Measurements from ENCODE around the gene DNAJA3.
"Not testable (repeated sequence)": the region's sequence is repeated elsewhere in the genome, so short reads cannot be mapped to it uniquely, and the experiment has no call there.

Gene DNAJA3

GRCh38 chr16:4392382-4393239, 33.1 kb upstream of the DNAJA3 start:
- H3K4me1 Mint-ChIP-seq (ENCODE audit: low read depth), result no peaks in the 10 kb centered on the region
- no peak for DNase-seq (ENCODE audit: low spot score)
- H3K9me3 Mint-ChIP-seq, result no peaks in the 10 kb centered on the region
- peaks cover 25% of the 10 kb centered on the region for H3K36me3 Mint-ChIP-seq (ENCODE audit: low read depth)
- H3K27ac Mint-ChIP-seq, result no peak overlapping the region
- no peaks in the 10 kb centered on the region for H3K27me3 Mint-ChIP-seq (ENCODE audit: low read depth)
- H3K4me3 Mint-ChIP-seq, result no peak overlapping the region

GRCh38 chr16:4393240-4393600, 32.4 kb upstream of the DNAJA3 start:
- H3K27ac Mint-ChIP-seq, result no peak overlapping the region

GRCh38 chr16:4393850-4394249, 31.8 kb upstream of the DNAJA3 start:
- peaks cover 26% of the 10 kb centered on the region for H3K36me3 Mint-ChIP-seq (ENCODE audit: low read depth)
- not testable (repeated sequence) for H3K9me3 Mint-ChIP-seq; H3K4me3 Mint-ChIP-seq; H3K27ac Mint-ChIP-seq; H3K4me1 Mint-ChIP-seq (ENCODE audit: low read depth); H3K27me3 Mint-ChIP-seq (ENCODE audit: low read depth); DNase-seq (ENCODE audit: low spot score)

More at GRCh38 chr16:4393240-4393600, 32.4 kb upstream of the DNAJA3 start:
- Mint-ChIP-seq H3K36me3 (ENCODE audit: low read depth) (peaks cover 25% of the 10 kb centered on the region), H3K27me3 (ENCODE audit: low read depth) (no peaks in the 10 kb centered on the region), H3K4me3 (no peak overlapping the region), H3K4me1 (ENCODE audit: low read depth) (no peaks in the 10 kb centered on the region), H3K9me3 (no peaks in the 10 kb centered on the region)
- DNase-seq (ENCODE audit: low spot score), result no peak

GRCh38 chr16:4395055-4395726, 30.5 kb upstream of the DNAJA3 start:
- Mint-ChIP-seq H3K27ac (no peak overlapping the region), H3K4me3 (no peak overlapping the region), H3K36me3 (ENCODE audit: low read depth) (peaks cover 34% of the 10 kb centered on the region), H3K27me3 (ENCODE audit: low read depth) (no peaks in the 10 kb centered on the region), H3K4me1 (ENCODE audit: low read depth) (peaks cover 7% of the 10 kb centered on the region), H3K9me3 (no peaks in the 10 kb centered on the region)
- DNase-seq (ENCODE audit: low spot score), result no peak

- no peak overlapping the region for H3K4me3 Mint-ChIP-seq
- peaks cover 38% of the 10 kb centered on the region for H3K36me3 Mint-ChIP-seq (ENCODE audit: low read depth)
- H3K9me3 Mint-ChIP-seq, result no peaks in the 10 kb centered on the region
- no peak overlapping the region for H3K27ac Mint-ChIP-seq
- H3K4me1 Mint-ChIP-seq (ENCODE audit: low read depth), result peaks cover 10% of the 10 kb centered on the region
- no peak for DNase-seq (ENCODE audit: low spot score)
- no peaks in the 10 kb centered on the region for H3K27me3 Mint-ChIP-seq (ENCODE audit: low read depth)
Measured at GRCh38 chr16:4399001-4399730, 26.5 kb upstream of the DNAJA3 start.

GRCh38 chr16:4401094-4401501, 24.6 kb upstream of the DNAJA3 start:
- Mint-ChIP-seq H3K9me3 (no peaks in the 10 kb centered on the region), H3K27me3 (ENCODE audit: low read depth) (no peaks in the 10 kb centered on the region), H3K4me3 (no peak overlapping the region), H3K36me3 (ENCODE audit: low read depth) (peaks cover 37% of the 10 kb centered on the region), H3K4me1 (ENCODE audit: low read depth) (peaks cover 10% of the 10 kb centered on the region), H3K27ac (no peak overlapping the region)
- DNase-seq (ENCODE audit: low spot score), result no peak

- Mint-ChIP-seq H3K27me3 (ENCODE audit: low read depth) (no peaks in the 10 kb centered on the region), H3K27ac (peak overlapping the region; percentile 60), H3K36me3 (ENCODE audit: low read depth) (peaks cover 41% of the 10 kb centered on the region), H3K4me1 (ENCODE audit: low read depth) (peaks cover 10% of the 10 kb centered on the region), H3K9me3 (no peaks in the 10 kb centered on the region), H3K4me3 (no peak overlapping the region)
- no peak for DNase-seq (ENCODE audit: low spot score)
Measured at GRCh38 chr16:4401510-4401909, 24.2 kb upstream of the DNAJA3 start.

- peaks cover 40% of the 10 kb centered on the region for H3K36me3 Mint-ChIP-seq (ENCODE audit: low read depth)
- H3K9me3 Mint-ChIP-seq, result no peaks in the 10 kb centered on the region
- H3K27me3 Mint-ChIP-seq (ENCODE audit: low read depth), result no peaks in the 10 kb centered on the region
- H3K27ac Mint-ChIP-seq, result no peak overlapping the region
- no peak overlapping the region for H3K4me3 Mint-ChIP-seq
- peak; percentile 55 for DNase-seq (ENCODE audit: low spot score)
- peaks cover 10% of the 10 kb centered on the region for H3K4me1 Mint-ChIP-seq (ENCODE audit: low read depth)
Measured at GRCh38 chr16:4402439-4403132, 23.1 kb upstream of the DNAJA3 start.

GRCh38 chr16:4403133-4403949, 22.3 kb upstream of the DNAJA3 start:
- H3K4me3 Mint-ChIP-seq, result no peak overlapping the region
- H3K36me3 Mint-ChIP-seq (ENCODE audit: low read depth), result peaks cover 40% of the 10 kb centered on the region
- H3K27ac Mint-ChIP-seq, result no peak overlapping the region
- no peaks in the 10 kb centered on the region for H3K9me3 Mint-ChIP-seq
- H3K27me3 Mint-ChIP-seq (ENCODE audit: low read depth), result no peaks in the 10 kb centered on the region
- DNase-seq (ENCODE audit: low spot score), result no peak
- peaks cover 10% of the 10 kb centered on the region for H3K4me1 Mint-ChIP-seq (ENCODE audit: low read depth)

GRCh38 chr16:4404247-4404966, 21.3 kb upstream of the DNAJA3 start:
- DNase-seq (ENCODE audit: low spot score), result peak; percentile 16
- H3K4me3 Mint-ChIP-seq, result no peak overlapping the region
- peaks cover 36% of the 10 kb centered on the region for H3K36me3 Mint-ChIP-seq (ENCODE audit: low read depth)
- H3K27ac Mint-ChIP-seq, result peak overlapping the region; percentile 52
- H3K27me3 Mint-ChIP-seq (ENCODE audit: low read depth), result no peaks in the 10 kb centered on the region
- peaks cover 6% of the 10 kb centered on the region for H3K4me1 Mint-ChIP-seq (ENCODE audit: low read depth)
- H3K9me3 Mint-ChIP-seq, result no peaks in the 10 kb centered on the region

GRCh38 chr16:4404967-4405696, 20.5 kb upstream of the DNAJA3 start:
- Mint-ChIP-seq H3K4me1 (ENCODE audit: low read depth) (peaks cover 3% of the 10 kb centered on the region), H3K27ac (peak overlapping the region; percentile 52), H3K27me3 (ENCODE audit: low read depth) (no peaks in the 10 kb centered on the region), H3K4me3 (no peak overlapping the region), H3K9me3 (no peaks in the 10 kb centered on the region), H3K36me3 (ENCODE audit: low read depth) (peaks cover 32% of the 10 kb centered on the region)
- no peak for DNase-seq (ENCODE audit: low spot score)

All from T-helper 2 cell treated with Interferon-gamma antibody and Interleukin-4, amounts not matched to agents 5 μg/mL and 100 μg/mL, for 36 hours (primary cell).